HepG2 (cell line): ENCODE data around the gene TMEM252. TPM values are rescaled to one million over a fixed set of nuclear protein-coding genes. Genes with fewer than 3 reads are reported as not detected.

Experiments used
- ARNT ChIP-seq: fragments of 450-650 bp; IDR thresholded peaks from 2 replicates; pipeline ENCODE4 v1.6.1; 2017
- BHLHE40 ChIP-seq: IDR thresholded peaks from 2 replicates; pipeline ENCODE4 v1.6.1; 2011; ENCODE audit warnings: low read length, improper control_type of control experiment
- DNMT1 ChIP-seq: sonication (generic); formaldehyde crosslinking; IDR thresholded peaks from 2 replicates; pipeline ENCODE4 v1.5.1; 2020; ENCODE audit warnings: mild to moderate bottlenecking, missing genetic modification reagents
- DNMT3B ChIP-seq: conservative IDR thresholded peaks from 2 replicates; pipeline ENCODE4 v1.6.1; 2016; ENCODE audit warnings: missing biosample characterization, control low read depth
- ERF ChIP-seq: IDR thresholded peaks from 2 replicates; pipeline ENCODE4 v1.6.1; 2018; ENCODE audit warnings: missing biosample characterization, missing genetic modification reagents
- FOXO1 ChIP-seq: sonication (generic); formaldehyde crosslinking; IDR thresholded peaks from 2 replicates; pipeline ENCODE4 v1.4.0; 2020; ENCODE audit warnings: missing genetic modification reagents
- FOXO4 ChIP-seq: sonication (generic); formaldehyde crosslinking; conservative IDR thresholded peaks from 2 replicates; pipeline ENCODE4 v1.8.1; 2023; ENCODE audit warnings: missing genetic modification reagents
- GTF2F1 ChIP-seq: fragments of 150-350 bp; IDR thresholded peaks from 2 replicates; pipeline ENCODE4 v1.6.1; 2014; ENCODE audit warnings: low read length
- HIVEP1 ChIP-seq: sonication (generic); formaldehyde crosslinking; IDR thresholded peaks from 2 replicates; pipeline ENCODE4 v1.4.0; 2020; ENCODE audit warnings: mild to moderate bottlenecking, missing genetic modification reagents
- HOXA5 ChIP-seq: sonication (generic); formaldehyde crosslinking; IDR thresholded peaks from 2 replicates; pipeline ENCODE4 v1.4.0; 2020; ENCODE audit warnings: missing genetic modification reagents
- JARID2 ChIP-seq: sonication (generic); formaldehyde crosslinking; IDR thresholded peaks from 2 replicates; pipeline ENCODE4 v1.8.1; 2023; ENCODE audit warnings: missing genetic modification reagents, inconsistent platforms; ENCODE audit not compliant: insufficient replicate concordance
- MAFF ChIP-seq: IDR thresholded peaks from 2 replicates; pipeline ENCODE4 v1.6.1; 2011; ENCODE audit warnings: low read depth, low read length, improper control_type of control experiment
- MED8 ChIP-seq: sonication (generic); formaldehyde crosslinking; IDR thresholded peaks from 2 replicates; pipeline ENCODE4 v1.8.1; 2023; ENCODE audit warnings: mild to moderate bottlenecking, missing genetic modification reagents; ENCODE audit not compliant: insufficient replicate concordance
- NR1H2 ChIP-seq: sonication (generic); formaldehyde crosslinking; IDR thresholded peaks from 2 replicates; pipeline ENCODE4 v1.8.1; 2022; ENCODE audit warnings: low read depth, missing genetic modification reagents, borderline replicate concordance
- PAX8 ChIP-seq: sonication (generic); formaldehyde crosslinking; IDR thresholded peaks from 2 replicates; pipeline ENCODE4 v1.8.0; 2022; ENCODE audit warnings: mild to moderate bottlenecking, missing genetic modification reagents, borderline replicate concordance
- SOX6 ChIP-seq, 2 experiments: fragments of 450-650 bp in 1 of 2; sonication (generic) in 1 of 2; formaldehyde crosslinking in 1 of 2; IDR thresholded peaks; 2 replicates each; pipeline versions ENCODE4 v1.4.0 to v1.6.1; 2017 to 2020; ENCODE audit warnings: antibody characterized with exemption in 1 of 2, mild to moderate bottlenecking in 1 of 2, missing genetic modification reagents in 1 of 2
- THAP9 ChIP-seq: sonication (generic); formaldehyde crosslinking; IDR thresholded peaks from 2 replicates; pipeline ENCODE4; 2020; ENCODE audit warnings: missing genetic modification reagents, mild to moderate bottlenecking, borderline replicate concordance
- ZMYM4 ChIP-seq: sonication (generic); formaldehyde crosslinking; IDR thresholded peaks from 2 replicates; pipeline ENCODE4 v1.8.1; 2023; ENCODE audit warnings: mild to moderate bottlenecking, missing genetic modification reagents
- ZNF12 ChIP-seq: sonication (generic); formaldehyde crosslinking; IDR thresholded peaks from 2 replicates; pipeline ENCODE4 v1.5.0; 2020; ENCODE audit warnings: missing genetic modification reagents
- ZNF550 ChIP-seq: sonication (generic); formaldehyde crosslinking; IDR thresholded peaks from 2 replicates; pipeline ENCODE4 v1.4.0; 2020; ENCODE audit warnings: mild to moderate bottlenecking, missing genetic modification reagents, borderline replicate concordance
- ZNF609 ChIP-seq: sonication (generic); formaldehyde crosslinking; IDR thresholded peaks from 2 replicates; pipeline ENCODE4 v1.4.0; 2020; ENCODE audit warnings: mild to moderate bottlenecking, missing genetic modification reagents, borderline replicate concordance
- ZNF674 ChIP-seq: sonication (generic); formaldehyde crosslinking; IDR thresholded peaks from 2 replicates; pipeline ENCODE4 v1.5.0; 2020; ENCODE audit warnings: low read depth, mild to moderate bottlenecking, missing genetic modification reagents
- polyA plus RNA-seq, 8 experiments: library from polyadenylated mRNA; depleted of rRNA in 3 of 8; stranded (reverse) in 7 of 8; unstranded in 1 of 8; fragments of >200 nt; fragmentation: Illumina TruSeq in 4 of 8; extraction: Trizol in 4 of 8; gene quantifications; 2 replicates each; pipeline versions ENCODE4 v1.2.1 to v1.2.3, GENCODE V29; 2011 to 2016; ENCODE audit warnings: low read depth in 4 of 8, missing spikeins in 1 of 8, mixed read lengths in 1 of 8; ENCODE audit not compliant: insufficient read depth in 1 of 8
- total RNA-seq, 5 experiments: library from RNA; depleted of rRNA; stranded (reverse); fragments of >200 nt; fragmentation: Illumina TruSeq; extraction: Trizol; gene quantifications; 2 replicates each; pipeline ENCODE4 v1.2.3, GENCODE V29; 2016; ENCODE audit warnings: low read depth in 1 of 5

The TMEM252 gene
- total and polyA plus RNA-seq, 2 of the 13 experiments (the other 11 are each of a cell fraction or from before 2014, with no cell fraction given), result not detected

GRCh38 chr9:68530618-68531017 is 10.1 kb downstream of the TMEM252 start (continued):
- TF ChIP-seq ZNF609 (CRISPR knock-in tag) (peak; percentile 24; the same call in 1 of the 2 replicates), DNMT3B (CRISPR knock-in tag) (no peak), ERF (CRISPR knock-in tag) (0 out of 2 replicates have a peak, but pooled peaks have one; percentile 28), HOXA5 (no peak), ZMYM4 (0 out of 2 replicates have a peak, but pooled peaks have one; percentile 31), GTF2F1 (no peak), FOXO1 (CRISPR knock-in tag) (peak; percentile 54; the same call in 1 of the 2 replicates), DNMT1 (CRISPR knock-in tag) (no peak), SOX6 (IDR thresholded peaks at IDR 0.05) (no peak), SOX6 (CRISPR knock-in tag; IDR thresholded peaks at IDR 0.05) (no peak), JARID2 (CRISPR knock-in tag) (no peak), PAX8 (no peak), FOXO4 (CRISPR knock-in tag) (no peak), THAP9 (CRISPR knock-in tag) (no peak), ZNF12 (0 out of 2 replicates have a peak, but pooled peaks have one; percentile 35), MAFF (no peak), ARNT (no peak), BHLHE40 (no peak), MED8 (CRISPR knock-in tag) (no peak), ZNF550 (no peak), HIVEP1 (no peak), NR1H2 (no peak), ZNF674 (CRISPR knock-in tag) (no peak)
